ENCODE data around the gene OR4B1.

GRCh38 chr11:48169259-48169658 is 47.4 kb upstream of the OR4B1 start:
- TF ChIP-seq ZC3H10 (CRISPR knock-in tag; IDR thresholded peaks at IDR 0.05) (no peak), CSRNP3 (CRISPR knock-in tag; IDR thresholded peaks at IDR 0.05) (no peak), ZNF70 (CRISPR knock-in tag; IDR thresholded peaks at IDR 0.05) (no peak), PATZ1 (CRISPR knock-in tag; IDR thresholded peaks at IDR 0.05; ENCODE audit: borderline replicate concordance) (no peak)
